Activated CD8-positive, alpha-beta memory T cell treated with anti-CD3 and anti-CD28 coated beads, Interleukin-2, amount 50 U/mL, for 24 hours (primary cell): ENCODE measurements around the gene REM1.
"Not testable (repeated sequence)": the region's sequence is repeated elsewhere in the genome, so short reads cannot be mapped to it uniquely, and the experiment has no call there.

Source experiments
- DNase-seq: peaks from one replicate; pipeline ENCODE4 v3.0.0-alpha.2; 2020; ENCODE audit errors: extremely low read depth

REM1 gene

DNA sequence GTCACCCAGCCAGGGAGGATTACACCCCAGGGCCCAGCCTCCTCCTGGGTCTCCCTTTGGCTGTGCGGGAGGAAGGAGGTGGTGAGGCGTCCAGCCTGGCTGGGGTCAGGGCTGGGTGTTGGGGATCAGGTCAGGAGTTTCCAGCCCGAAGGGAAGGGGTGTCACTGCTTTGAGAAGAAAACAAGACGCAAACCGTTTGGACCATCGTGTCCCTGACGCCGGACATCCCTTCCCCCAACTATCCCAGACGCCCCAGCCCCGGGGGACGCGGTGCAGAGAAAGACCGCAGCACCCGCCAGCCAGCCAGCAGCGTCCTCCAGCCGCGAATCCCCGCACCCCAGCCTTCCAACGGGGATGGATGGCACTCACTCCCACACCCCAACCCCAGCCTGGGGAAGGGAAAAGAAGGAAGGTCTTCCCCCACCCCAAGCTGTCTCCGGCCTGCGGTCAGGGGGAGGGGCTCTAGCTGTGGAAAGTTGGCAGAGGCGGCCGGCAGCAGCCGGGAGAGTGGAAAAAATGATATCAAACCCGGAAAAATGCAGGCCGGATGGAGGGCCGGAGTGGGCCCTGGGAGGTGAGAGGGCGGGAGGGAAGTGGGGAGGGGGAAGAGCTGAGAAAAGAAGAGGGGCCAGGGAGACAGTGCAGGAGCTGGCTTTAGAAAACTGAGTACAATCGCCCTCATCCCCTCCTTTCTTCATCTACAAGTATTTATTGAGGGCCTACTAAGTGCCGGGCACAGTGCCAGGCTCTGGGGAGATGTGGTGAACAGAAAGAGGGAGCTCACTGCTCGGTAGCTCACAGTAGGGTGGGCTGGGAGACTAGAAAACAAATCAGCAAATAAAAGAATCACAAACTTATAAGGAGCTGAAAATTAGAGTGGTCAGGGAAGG lies 10.6 kb downstream of the REM1 start:
- no peak for DNase-seq

DNA sequence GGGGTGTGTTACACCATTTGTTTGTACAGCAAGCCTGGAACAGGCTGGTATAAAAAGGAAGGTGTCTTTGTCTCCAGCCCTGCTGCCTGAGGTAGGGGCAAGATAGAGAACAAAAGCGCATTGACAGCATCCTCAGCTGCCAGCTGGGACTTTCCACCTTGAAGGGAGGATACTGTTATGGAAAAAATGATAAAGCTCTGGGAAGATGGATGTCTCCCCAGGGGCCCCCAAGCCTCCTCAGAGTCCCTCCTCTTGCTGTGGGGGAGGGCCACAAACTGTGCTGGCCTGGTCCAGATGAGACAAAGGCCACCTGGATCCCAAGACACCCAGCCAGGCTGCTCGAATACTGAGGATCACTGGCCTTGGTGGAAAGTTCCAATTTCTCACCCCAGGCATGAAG lies 13.0 kb downstream of the REM1 start:
- DNase-seq: no peak

DNA sequence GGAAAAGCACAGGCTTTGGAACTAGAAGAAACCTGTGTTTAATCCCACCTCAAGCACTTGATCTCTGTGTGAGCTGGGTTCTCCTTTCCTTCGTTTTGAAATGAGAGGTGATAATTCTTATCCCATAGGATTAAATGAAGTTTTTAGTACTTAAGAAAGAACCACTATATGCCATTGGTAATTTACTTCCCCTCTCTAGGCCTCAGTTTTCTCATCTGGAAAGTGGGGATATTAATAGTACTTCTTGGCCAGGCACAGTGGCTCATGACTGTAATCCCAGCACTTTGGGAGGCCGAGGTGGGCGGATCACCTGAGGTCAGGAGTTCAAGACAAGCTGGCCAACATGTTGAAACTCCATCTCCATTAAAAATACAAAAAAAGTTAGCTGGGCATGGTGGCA lies 14.1 kb downstream of the REM1 start:
- DNase-seq: no peak

DNA sequence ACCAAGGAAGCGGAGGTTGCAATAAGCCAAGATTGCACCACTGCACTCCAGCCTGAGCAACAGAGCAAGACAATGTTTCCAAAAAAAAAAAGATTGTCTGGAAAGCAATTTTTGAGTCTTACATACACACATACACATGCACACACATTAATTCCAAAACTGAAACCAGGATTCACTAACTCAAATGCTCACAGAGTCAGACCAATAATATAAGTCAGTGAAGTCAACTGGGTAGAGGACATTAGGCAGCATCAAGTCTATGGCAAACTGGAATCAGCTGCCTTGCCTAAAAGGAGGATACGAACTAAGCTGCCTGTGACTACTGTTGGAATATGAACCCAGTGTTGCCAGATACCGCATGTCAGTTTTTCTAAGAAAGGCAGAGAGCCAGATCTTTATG lies 15.7 kb downstream of the REM1 start:
- DNase-seq: no peak

DNA sequence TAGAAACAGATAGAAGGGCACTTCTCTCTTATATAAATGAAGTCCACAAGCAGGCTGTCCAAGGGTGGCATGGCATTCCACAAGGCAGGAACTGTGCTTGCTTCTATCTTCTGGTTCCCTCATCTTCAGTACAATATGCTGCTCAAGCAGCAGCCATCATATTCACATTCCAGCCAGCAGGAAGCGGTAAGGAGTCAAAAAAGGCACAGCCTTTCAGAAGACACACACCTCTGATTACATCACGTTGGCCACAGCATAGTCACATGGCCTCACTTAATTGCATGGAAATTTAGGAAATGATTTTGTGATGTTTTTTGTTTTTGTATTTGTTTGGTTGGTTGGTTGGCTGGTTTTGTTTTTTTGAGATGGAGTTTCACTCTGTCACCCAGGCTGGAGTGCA lies 19.0 kb downstream of the REM1 start:
- no peak for DNase-seq

DNA sequence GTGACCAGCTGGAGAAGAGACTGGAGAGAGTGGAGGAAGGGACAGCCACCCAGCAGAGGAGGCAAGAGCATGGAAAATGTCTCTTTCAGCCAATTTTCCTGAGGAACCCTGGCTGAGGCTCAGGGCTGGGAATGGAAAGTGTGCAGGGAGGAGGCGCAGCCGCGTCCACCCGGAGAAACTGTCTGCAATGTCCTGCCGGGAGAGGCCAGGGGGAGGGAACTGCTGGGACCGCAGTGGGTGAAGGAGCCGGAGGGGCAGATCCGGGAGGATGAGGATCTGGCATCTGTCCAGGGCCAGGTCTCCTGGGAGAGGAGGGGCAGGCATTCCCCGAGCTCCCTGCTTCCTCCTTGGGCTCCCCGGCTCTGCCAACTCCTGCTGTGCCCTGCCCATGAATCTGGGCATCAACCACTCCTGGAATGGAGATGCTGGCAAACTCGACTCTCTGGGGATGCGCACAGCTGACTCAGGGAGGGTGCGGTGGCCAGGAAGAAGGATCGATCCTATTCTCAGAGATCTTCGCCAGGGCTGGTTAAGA lies 21.7 kb downstream of the REM1 start:
- no peak for DNase-seq

DNA sequence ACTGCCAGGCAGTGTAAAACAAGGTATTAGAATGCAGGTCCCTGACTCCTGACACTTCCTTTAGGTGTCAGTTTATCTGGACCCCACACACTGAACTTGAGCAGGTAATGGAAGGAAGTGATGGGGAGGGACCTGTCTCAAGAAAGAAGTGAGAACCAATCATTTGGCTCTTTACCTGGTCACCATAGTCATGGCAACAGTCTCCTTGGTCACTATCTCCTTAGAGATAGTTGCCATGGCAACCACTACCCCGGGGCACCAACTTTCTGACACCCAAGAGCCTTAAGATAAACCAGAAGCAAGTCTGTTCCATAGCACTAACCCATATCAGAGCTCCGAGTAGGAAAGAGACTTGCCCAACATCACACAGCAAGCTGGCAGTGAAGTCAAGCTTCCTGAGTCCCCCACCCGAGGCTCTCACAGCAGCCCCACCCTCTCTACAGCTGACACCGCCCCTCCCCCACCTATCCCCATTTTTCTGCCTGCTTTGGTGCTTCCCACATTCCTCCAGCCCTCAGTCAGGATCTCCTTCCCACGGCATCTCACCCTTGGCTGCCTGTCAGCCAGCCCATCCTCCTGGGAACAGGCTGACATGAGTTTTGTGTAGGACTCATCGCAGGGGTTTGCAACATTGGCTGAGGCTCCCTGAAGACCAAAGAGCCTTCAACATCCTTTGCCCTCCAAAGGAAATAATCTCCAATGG lies 22.9 kb downstream of the REM1 start:
- no peak for DNase-seq

DNA sequence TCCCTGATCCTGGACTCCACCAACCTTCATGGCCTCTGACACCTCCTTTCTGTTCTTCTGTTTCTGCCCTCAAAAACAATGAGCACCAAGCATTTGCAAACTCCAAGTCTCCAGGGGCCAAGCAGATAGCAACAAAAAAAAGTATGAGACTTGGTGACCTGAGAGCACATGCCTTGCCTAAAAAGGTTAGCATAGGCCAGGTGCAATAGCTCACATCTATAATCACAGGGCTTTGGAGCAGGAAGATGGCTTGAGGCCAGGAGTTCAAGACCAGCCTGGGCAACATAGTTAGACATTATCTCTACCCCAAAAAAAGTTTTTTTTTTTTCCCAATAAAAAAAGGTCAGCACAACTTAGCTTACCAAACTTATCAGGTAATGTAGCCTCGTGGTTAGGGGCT lies 25.4 kb downstream of the REM1 start:
- no peak for DNase-seq

DNA sequence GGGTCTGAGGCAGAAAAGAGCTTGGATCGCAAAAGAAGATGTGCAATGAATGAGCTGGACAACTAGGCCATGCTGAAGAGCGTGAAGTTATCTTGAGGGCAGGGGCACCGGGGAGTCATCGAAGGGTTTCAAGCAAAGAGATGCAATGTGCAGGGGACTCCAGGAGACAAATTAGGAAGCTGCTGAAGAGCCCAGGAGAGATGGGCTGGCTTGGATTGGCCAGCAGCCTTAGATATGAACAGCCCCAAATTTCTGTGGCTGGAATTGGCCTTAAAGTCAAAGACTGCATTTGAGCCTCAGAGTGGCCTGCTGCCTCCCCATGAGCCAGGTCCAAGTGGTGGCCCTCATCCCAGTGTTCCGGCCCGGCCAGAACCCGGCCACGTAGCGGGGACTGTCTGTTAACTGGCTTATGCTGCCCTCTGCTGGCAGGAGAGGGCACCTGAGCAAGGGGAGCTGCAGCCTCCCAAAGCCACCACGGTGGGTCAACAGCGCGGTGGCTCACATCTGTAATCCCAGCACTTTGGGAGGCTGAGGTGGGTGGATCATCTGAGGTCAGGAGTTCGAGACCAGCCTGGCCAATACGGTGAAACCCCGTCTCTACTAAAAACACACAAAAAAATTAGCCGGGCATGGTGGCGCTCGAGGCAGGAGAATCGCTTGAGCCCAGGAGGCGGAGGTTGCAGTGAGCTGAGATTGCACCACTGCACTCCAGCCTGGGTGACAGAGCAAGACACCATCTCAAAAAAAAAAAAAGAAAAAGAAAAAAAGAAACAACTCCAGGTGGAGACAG lies 28.0 kb downstream of the REM1 start:
- not testable (repeated sequence) for DNase-seq

DNA sequence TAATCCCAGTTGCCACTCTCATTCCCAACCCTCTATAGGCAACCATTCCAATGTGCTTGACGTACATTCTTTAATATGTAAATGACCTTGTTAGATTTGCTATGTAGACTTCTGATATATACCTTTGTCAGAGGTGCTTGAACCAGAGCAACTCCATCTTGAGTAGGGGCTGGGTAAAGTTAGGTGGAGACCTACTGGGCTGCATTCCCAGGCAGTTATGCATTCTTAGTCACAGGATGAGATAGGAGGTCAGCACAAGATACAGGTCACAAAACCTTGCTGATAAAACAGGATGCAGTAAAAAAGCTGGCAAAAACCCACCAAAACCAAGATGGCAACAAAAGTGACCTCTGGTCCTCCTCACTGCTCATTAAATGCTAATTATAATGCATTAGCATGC lies 30.8 kb downstream of the REM1 start:
- no peak for DNase-seq

DNA sequence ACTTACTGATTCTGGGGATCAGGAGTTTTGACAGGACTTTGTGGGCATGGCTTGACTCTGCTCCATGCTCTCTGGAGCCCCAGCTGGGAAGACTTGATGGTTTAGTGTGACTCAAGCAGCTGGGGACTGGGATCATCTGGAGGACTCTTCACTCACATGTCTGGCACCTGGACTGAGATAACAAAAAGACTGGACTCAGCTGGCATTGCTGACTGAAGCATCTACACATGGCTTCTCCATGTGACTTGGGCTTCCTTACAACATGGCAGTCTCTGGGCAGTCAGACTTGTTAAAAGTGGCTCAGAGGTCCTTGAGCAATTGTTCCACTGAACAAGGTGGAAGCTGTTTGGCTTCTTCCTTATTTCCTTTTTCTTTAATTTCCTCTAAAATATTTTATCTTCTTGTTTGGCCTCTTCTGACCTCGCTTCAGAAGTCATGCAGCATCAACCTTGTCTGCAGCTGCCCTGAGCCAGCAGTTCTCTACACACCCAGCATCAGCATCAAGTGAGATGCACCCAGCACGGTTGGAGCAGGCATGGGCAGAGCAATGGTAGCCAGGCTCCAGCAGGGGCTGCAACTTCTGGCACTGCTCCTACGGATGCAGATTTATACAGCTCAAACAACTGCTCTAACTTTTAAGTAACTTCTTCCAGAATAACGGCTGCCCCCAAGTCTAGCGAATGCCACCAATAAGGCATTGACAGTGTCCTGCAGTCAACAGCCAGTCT lies 33.6 kb downstream of the REM1 start:
- no peak for DNase-seq

DNA sequence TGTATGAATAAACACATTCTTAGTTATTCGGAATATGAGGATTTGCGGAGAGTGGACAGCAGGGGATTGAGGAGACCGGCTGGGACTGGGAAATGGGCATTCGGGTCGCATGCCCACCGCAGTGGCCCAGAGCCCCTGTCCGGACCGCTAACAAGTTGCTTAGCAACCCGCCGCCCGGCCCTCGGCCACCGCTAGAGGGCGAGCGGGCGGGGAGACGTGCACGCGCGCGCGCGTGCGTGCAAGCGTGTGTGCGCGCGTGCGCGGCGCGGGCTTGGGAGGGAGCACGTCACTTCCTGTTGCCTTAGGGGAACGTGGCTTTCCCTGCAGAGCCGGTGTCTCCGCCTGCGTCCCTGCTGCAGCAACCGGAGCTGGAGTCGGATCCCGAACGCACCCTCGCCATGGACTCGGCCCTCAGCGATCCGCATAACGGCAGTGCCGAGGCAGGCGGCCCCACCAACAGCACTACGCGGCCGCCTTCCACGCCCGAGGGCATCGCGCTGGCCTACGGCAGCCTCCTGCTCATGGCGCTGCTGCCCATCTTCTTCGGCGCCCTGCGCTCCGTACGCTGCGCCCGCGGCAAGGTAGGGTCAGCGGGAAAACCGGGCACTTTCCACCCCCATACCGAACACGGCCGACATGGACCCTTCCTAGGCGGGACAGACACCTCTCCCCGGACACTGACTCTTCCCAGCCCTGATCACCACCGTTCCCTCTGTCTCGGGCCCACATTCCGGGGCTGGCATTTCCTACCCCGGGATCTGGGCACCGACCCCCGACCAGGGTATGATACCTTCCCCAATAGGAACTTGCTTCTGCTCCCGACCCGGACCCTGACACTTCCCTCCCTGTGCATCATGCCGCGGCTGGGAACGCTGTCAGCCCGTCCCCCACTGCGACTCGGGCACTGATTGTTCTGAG lies 39.3 kb downstream of the REM1 start, which contains the start of gene HM13:
HM13 (plus strand) TSS at position 289 of the 918 bp plus-strand sequence; CDS start at position 399, 110 bp downstream.
- DNase-seq: peak; percentile 67

DNA sequence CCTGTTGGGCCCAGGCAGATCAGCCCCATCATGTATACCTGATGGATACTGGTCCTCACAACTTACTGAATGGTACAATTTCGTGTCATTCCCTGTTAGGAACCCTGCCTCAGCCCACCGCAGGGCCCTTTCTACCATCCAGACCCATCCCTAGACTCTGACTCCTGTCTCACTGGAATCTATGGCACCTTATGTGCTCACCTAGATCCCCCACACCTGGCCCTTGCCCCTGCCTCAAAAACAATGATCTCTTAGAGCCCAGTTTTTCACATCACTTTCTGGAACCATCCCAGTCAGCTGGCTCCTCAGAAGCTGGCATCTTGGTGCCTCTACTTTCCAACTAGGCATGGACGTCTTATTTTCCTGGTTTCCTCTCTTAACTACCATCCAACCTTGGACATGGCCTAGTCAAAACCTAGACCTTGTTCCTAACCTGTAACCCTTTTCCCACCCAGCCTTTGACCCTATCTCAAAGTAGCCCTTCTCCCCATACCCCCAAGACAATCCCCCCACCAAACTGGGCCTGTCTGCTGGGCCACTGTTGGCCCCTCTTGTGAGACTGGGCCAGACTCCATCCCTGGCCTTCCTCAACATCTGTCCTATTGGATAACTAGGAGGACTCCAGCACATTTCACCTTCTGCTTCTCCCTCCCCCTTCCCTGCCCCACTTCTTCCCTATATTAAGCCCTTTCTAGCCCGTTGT lies 40.1 kb downstream of the REM1 start:
- DNase-seq: no peak

DNA sequence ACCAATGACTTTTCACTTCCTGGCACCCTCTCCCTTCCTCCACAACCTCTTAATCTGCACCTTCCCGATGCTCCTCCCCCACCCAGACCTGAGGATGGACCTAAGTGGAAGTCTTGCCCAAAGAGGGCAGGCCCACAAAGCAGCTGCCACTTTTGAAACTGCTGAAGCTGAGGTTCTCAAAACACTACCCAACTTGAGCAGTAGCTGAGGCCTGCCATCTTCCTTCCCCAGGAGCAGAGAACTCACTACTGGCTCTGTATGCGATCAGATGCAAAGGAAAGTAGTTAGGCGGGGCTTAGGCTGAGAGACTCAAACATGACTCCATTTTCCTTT lies 40.7 kb downstream of the REM1 start:
- DNase-seq: no peak

DNA sequence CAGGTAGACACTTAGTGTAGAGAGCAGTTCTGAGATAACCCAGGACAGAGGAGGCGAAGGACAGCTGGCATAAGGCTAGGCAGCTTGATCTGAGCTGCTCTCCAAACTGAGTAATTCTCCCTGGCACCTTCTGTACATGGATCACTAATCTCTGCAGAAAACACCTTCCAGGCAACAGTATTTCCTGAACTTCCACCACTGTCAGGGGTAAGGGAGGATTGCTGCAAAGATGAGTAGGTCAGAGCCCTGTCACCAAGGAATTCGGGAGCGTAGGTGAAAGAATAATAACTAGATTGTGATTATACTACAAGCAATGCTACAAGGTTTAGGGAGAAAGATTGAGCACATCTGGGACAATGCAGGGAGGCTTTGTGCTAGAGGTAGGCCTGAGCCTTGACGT lies 41.1 kb downstream of the REM1 start:
- no peak for DNase-seq

DNA sequence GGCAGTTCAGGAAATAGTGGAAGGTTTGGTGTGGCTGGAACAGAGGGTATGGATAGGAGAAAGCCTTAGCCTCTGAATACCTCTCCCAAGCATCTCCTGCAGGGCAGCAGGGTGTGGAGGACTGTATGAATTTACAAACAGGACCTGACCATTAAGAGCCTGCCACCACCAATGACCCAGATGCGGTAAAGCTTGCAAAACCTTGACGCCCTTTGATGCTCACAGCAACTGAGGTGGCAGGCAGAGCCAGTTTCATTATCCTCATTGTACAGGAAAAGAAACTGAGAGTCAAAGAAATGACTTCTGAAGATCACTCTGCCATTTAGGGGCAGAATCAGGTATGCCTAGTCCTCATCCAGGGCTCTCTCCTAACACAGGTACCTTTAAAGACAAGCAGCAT lies 41.6 kb downstream of the REM1 start:
- DNase-seq: no peak

DNA sequence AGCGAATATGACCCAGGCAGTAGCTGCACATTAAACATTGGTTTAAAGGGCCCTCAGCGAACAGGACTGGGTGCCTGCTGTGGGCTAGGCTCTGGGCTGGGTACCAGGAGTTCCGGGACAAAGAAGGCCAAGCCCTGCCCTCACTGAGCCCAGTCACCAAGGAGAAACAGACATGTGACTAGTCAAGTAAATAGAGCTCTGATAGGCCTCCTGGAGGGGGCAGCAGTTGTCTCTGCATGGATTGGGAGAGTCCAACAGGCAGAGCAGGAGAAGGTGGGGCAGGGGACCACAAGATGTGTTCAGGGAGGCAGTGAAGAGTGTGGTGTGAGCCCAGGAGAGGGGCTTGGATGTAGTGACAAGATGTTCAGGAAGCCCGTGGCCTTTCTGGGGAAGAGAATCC lies 42.3 kb downstream of the REM1 start:
- no peak for DNase-seq

DNA sequence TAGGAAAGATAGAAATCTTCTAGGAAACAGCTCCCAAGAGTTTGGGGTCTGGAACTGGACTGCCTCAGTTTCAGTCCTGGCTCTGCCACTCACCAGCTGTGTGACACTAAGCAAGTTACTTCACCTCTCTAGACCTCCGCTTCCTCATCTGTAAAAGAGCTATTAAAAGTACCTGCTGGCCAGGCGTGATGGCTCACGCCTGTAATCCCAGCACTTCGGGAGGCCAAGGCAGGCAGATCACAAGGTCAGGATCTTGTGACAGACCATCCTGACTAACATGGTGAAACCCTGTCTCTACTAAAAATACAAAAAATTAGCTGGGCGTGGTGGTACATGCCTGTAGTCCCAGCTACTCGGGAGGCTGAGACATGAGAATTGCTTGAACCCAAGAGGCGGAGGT lies 46.2 kb downstream of the REM1 start:
- DNase-seq: not testable (repeated sequence)

DNA sequence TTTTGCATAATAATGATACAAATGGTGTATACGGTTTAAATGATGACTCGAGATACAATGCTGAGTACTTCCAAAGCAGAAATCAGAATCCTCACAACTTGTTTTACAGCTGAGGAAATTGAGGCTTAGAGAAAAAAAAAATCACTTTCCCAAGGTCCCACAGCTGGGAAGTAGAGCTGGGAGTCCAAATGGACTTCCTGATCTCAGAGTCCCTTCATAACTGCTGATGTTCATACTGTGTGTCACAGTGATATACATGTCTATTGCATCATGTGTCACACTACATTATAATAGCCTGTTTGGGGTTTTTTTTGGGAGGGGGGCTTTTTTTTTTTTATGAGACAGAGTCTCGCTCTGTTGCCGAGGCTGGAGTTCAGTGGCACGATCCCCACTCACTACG lies 47.6 kb downstream of the REM1 start:
- DNase-seq: no peak
